ENCODE data around the gene TMEM134.
A peak's percentile ranks its signal among the peaks of the same experiment; 100 is the strongest.
"Not testable (repeated sequence)": the region's sequence is repeated elsewhere in the genome, so short reads cannot be mapped to it uniquely, and the experiment has no call there.

Gene TMEM134

DNA sequence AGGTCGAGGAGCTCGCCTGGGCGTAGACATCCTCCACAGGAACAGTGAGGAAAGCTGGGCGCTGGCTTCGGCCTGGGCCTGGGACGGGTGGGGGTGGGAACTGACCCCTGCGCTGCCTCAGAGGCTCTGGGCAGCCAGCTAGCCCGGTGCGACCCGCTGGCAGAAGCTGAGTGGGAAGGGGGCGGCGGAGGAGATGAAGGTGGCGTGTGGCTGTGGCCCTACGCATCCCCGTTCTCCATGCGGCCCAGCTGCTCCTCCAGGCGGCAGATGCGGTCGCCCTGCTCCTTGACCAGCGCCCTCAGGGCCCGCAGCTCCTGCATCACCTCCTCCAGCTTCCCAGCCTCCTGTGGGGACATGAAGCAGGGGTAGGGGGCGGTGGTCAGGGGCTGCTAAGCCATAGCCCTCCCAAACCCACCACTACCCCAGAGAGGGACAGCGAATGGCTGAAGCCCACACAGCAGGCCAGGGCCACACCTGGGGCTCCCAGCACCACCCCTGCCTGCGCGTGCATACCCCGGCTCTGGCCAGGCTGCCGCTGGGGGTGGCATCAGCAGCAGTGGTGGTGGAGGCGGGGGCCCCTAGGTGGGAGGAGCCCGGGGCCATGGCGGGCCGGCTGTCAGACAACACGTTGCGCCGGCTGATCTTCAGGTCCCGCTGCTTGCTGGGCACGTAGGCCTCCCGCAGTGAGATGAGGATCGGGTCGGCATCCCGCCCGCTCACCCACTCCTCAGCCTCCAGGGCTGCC lies 30.7 kb downstream of the TMEM134 start:
- DNase-seq (ENCODE audit: low spot score): no peak

DNA sequence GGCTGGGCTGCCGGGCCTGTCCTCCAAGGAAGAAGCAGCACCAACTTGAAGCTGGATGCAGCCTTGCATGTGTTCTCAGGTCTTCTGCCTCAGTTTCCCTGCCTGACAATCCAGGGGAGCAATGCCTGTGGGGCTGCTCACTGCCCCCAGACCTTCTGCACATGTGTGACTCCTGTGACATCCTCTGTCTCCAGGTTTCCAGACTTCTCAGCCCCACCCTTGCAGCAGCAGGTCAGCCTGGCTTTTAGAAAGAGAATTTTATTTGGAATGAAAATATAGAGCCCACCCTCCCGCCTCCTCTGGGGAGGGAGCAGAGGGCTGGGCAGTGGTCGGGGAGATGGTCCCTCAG lies 31.3 kb downstream of the TMEM134 start:
- DNase-seq (ENCODE audit: low spot score): no peak

DNA sequence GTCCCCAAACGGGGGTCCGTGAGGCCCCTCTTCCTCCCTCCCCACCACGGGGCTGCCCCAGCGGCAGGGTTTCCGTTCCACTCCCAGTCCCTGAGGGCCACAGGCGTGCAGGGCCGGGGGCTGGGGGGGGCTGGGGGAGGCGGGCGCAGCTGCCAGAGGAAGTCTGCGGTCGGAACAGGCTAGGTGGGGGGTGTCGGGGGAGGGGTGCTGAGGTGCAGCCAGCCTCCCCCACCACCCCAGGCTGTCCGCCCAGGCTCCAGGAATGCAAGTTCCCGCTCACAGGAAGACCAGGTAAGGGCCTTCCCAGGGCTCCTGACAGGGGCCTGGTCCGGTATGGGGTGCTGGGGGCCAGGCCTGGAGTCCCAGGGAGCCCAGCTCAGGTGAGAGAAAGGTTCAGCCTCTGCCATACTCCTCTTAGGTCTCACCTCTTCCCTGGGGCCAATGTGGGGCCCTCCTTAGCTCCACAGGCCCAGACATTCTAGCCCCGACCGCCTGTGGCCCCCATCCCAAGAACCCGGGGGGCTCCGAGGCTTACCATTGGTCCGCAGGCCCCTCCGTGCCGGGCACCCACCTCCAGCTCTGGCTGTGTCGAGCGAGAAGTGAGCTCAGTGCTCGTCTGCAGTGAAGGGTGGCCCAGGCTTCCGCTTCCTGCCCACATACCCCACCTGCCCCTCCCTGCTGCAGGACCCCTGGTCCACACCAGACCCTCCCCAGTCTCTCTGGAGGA lies 31.8 kb downstream of the TMEM134 start, which contains the start of gene PTPRCAP:
PTPRCAP (minus strand) TSS at position 601 of the 727 bp plus-strand sequence; CDS start at position 538, 63 bp downstream.
- DNase-seq (ENCODE audit: low spot score): no peak

DNA sequence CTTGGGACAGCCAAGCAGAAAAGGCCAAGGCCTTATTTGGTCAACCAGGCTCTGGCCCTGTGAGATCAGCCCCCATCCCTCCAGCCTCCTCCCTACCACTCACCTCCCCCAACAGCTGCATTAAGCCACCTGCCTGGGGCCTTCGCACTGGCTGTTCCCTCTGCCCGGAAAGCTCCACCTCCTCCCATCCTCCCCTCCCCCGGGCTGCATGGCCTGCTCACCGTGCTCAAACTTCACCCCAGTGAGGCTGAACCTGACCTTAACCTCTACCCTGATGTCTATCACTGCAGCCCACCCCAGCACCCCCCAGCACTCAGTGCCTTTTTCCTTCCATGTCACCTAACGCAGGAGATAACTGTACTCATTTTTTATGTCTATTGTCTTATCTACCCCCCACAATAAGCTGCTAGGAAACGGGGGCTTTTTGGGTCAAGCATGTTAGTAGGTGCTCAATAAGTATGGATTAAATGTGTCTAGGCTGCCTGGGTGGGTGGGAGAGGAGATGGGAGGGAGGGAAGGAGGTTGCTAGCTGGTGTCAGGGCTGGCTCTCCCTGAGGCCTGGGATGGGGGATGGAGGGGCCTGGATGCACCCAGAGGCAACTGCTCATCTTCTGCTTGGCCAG lies 32.5 kb downstream of the TMEM134 start:
- no peak for DNase-seq (ENCODE audit: low spot score)

DNA sequence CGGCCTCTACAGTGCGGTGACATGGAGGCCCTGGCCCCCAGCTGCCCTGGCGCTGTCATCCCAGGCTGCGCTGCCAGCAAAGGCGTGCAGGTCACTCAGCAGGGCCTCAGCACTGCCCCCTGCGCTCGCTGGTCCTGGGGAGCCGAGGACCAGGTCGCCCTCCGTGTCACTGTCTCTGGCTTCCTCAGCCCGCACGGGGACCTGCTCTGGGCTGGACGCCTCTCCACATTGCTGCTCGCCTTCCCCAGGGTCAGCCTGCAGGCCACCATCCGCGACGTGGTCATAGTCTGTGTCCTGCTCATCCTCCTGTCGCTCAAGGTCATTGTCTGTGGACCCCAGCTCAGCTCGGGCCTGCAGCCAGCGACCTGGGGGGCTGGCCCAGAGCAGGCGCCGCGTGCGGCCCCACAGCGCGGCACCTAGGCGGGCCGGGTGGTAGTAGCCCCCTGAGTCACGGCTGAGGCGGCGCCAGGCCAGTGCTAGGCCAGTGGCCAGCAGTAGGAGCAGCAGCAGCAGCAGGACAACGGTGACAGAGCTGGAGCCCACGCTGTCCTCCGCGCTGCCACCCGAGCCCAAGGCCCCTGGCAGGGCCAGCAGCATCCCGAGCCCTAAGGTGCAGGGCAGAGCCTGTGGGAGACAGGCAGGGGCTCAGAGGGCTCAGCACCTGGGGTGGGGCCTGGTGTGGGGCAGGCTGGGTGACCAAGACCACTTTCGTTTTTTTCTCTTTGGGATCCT lies 33.2 kb downstream of the TMEM134 start:
- no peak for DNase-seq (ENCODE audit: low spot score)

DNA sequence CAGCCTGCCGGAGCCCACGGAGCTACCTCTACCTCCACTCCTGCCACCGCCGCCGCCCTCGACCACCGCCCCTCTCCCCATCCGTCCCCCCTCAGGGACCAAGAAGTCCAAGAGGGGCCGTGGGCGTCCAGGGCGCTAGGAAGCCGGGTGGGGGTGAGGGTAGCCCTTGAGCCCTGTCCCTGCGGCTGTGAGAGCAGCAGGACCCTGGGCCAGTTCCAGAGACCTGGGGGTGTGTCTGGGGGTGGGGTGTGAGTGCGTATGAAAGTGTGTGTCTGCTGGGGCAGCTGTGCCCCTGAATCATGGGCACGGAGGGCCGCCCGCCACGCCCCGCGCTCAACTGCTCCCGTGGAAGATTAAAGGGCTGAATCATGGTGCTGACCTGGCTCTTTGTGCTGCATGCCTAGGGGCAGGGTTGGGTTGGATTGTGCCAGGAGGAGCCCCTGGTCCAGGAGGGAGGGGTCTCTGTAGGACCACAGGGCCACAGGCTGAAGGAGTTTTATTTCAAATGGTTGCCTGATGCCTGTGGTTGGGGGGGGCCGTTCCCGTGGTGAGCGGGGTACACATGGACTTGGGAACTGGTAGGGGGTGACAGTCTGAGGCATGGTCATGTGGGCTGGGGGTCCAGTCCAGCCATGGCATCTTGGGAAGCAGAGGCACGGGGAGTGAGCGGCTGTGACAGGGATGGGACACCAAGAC lies 33.9 kb downstream of the TMEM134 start:
- DNase-seq (ENCODE audit: low spot score): no peak

DNA sequence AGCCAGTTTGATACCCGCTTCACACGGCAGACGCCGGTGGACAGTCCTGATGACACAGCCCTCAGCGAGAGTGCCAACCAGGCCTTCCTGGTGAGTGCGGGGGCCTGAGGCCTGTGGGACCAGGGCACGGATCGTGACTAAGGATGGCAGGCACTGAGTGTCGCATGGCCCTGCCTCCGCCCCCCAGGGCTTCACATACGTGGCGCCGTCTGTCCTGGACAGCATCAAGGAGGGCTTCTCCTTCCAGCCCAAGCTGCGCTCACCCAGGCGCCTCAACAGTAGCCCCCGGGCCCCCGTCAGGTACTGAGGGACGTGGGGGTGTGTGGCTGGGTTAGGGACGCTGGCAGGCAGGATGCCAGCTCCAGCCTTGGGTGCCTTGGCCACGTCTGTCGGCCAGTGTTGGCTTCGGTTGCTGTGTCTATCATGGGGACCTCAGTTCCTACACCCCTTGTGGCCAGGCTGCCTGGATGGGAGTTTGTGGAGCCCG lies 34.6 kb downstream of the TMEM134 start:
- DNase-seq (ENCODE audit: low spot score): no peak

DNA sequence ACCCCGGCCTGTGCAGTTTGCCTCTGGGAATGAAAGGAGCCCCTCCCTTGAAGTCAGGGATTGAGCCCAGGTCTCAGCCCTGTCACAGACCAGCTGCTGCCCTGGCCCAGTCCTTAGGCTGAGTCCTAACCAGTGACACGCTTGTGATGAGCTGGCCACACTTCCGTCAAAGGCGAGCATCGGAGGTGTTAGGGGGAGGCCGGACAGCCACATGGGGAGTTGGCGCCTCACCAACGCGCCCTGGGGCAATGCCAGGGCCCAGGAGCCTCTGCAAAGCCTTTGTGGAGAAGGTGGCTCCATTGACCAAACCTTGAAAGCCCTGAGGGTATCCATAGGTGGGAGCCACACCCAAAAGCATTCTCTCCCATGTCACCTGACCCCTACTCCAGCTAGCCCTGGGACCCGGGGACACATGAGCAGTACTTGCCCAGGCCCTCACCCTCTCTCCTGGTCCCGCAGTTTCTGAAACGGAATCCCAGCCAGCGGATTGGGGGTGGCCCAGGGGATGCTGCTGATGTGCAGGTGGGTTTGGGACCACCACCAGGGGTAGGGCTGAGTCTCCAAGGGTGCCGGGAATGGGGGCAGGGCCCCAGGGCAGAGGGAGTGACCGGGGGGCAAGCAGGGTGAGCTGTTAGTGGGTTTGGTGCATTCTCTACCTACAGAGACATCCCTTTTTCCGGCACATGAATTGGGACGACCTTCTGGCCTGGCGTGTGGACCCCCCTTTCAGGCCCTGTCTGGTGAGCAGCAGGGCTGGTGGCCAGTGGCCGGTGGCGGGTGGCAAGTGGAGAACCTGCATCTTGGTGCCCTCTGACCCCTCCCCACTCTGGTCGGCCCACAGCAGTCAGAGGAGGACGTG lies 35.3 kb downstream of the TMEM134 start:
- DNase-seq (ENCODE audit: low spot score): no peak

DNA sequence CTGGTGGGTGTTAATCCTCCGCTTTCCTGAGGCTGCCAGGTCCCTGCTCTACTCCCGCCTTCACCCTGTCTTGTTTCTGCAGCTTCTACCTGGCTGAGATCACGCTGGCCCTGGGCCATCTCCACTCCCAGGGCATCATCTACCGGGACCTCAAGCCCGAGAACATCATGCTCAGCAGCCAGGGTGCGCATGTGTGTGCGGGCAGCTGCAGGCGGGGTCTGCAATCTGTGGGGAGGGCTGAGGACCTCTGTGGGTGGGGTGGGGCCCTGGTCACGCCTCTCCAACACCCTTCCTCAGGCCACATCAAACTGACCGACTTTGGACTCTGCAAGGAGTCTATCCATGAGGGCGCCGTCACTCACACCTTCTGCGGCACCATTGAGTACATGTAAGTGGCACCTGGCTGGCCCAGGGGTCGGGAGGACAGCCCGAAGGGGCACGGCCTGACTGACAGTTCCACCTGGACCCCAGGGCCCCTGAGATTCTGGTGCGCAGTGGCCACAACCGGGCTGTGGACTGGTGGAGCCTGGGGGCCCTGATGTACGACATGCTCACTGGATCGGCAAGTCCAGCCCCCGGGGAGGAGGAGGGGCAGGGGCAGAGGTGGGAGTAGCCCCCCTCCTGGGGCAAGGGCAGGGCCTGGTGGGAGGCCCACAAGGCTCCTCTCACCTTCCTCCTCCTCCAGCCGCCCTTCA lies 36.2 kb downstream of the TMEM134 start:
- DNase-seq (ENCODE audit: low spot score): no peak

DNA sequence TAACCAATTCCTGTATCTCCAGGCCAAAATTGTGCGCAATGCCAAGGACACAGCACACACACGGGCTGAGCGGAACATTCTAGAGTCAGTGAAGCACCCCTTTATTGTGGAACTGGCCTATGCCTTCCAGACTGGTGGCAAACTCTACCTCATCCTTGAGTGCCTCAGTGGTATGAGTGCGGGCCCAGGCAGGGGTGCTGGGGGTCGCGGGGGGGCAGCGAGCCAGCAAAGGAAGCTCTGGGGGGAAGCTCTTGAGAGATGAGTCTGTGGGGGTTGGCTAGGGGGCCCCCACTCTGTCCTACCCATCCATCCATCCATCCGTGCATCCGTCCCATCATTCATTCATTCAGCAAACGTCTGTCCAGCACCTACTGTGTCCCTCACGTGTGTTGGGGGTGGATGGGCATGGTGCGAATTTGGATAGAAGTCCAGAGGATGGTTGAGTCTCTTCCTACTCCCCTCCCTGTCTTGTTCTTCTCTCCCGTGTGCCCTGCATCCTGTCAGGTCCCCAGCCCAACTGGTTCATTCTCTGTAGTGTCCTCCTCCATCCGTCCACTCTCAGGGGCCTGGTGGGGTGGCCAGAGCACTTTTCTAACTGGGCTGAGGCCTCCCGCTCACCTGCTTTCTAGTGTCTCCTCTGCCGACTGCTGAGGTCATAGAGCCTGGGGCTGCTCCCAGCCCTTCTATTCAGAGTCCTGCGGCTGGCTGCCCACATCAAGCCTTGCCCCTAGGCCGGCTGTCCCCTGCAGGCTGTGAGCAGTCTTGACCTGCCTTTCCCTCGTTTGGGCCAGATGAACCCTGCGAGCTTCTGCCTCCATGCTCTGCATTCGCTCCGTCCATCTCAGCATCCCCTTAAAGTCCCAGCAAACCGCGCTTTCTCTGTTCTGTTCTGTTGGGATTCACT lies 37.5 kb downstream of the TMEM134 start:
- DNase-seq (ENCODE audit: low spot score): no peak

DNA sequence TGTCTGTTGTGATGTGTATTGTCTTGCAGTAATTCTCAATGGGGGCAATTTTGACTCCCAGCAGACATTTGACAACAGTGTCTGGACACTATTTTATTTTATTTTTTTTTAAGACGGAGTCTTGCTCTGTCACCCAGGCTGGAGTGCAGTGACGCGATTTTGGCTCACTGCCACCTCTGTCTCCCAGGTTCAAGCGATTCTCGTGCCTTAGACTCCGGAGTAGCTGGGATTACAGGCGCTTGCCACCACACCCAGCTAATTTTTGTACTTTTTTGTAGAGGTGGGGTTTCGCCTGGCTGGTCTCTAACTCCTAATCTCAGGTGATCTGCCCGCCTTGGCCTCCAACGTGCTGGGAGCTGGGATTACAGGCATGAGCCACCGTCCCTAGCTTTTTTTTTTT lies 39.3 kb downstream of the TMEM134 start:
- no peak for DNase-seq (ENCODE audit: low spot score)

DNA sequence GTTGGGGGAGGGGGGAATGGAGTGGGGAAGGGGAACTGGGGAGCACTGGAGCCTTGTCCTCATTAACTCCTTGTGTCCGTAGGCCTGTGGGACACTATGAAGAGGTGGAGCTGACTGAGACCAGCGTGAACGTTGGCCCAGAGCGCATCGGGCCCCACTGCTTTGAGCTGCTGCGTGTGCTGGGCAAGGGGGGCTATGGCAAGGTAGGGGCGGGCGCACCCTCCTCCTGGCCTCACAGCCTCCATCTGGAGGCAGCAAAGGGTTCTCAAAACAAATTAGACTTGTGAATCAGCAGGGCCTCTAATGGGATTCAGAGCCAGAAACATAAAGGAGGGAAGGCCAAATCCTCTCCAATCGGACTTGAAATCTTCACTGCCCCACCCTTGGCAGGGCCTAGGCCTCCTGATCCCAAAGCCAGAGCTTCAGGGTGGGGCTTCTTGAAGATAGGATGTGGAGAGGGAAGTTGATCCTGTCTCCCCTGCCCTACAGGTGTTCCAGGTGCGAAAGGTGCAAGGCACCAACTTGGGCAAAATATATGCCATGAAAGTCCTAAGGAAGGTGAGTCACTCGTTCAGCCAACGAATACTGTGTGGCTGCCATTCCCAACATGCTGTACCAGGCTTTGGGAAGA lies 39.9 kb downstream of the TMEM134 start:
- no peak for DNase-seq (ENCODE audit: low spot score)

DNA sequence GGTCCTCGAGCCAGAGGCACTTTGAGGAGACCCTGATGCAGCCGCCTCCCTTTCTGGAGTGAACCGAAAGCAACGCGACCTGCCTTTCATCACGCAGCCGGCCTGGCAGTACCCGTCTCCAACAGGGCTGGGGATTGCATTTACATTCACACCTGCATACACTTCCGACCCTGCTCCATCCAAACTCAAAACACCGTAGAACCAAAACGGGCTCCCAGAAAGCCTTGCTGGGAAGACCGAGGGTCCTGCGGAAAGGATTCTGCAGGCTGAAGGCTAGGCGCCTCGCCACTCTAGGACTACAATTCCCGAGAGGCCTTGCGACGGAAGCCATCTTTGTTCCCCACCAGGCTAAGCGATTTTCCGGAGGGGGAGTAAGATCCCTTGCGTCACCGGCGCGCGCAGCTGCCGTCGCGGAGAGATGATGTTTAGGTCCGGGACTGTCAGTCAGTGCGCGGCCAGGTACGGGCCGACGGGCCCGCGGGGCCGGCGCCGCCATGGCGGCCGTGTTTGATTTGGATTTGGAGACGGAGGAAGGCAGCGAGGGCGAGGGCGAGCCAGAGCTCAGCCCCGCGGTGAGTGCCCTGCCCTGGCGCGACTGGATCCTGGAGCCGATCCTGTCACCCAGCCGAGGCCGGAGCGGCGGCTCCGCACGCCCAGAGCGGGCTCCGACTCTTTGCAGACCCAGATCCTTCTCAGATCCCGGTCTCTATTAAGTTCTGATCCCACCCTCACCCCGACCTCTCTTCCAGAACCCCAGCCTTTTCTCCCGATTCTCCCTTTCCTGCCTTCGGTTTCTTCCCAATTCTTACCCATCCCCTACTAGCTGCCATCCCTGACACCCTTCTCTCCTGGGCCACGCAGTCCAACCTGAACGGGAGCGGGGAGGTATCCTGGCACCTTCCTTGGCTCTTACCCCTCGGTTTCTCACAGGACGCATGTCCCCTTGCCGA lies 40.7 kb downstream of the TMEM134 start, which contains the start of gene RPS6KB2:
RPS6KB2 (plus strand) TSS at position 443 of the 950 bp plus-strand sequence; CDS start at position 495, 52 bp downstream.
- peak; percentile 99 for DNase-seq (ENCODE audit: low spot score)

DNA sequence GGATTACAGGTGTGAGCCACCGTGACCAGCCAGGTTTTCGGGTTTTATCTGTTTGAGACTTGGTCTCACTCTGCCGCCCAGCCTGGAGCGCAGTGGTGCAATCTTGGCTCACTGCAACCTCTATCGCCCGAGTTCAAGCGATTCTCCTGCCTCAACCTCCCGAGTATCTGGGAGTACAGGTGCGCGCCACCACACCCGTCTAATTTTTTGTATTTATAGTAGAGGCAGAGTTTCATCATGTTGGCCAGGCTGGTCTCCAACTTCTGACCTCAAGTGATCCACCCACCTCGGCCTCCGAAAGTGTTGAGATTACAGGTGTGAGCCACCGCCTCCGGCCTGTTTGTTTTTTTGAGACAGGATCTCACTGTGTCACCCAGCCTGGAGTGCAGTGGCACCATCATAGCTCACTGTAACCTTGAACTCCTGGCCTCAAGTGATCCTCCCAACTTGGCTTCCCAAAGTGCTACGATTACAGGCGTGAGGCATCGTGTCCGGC lies 41.6 kb downstream of the TMEM134 start:
- not testable (repeated sequence) for DNase-seq (ENCODE audit: low spot score)

DNA sequence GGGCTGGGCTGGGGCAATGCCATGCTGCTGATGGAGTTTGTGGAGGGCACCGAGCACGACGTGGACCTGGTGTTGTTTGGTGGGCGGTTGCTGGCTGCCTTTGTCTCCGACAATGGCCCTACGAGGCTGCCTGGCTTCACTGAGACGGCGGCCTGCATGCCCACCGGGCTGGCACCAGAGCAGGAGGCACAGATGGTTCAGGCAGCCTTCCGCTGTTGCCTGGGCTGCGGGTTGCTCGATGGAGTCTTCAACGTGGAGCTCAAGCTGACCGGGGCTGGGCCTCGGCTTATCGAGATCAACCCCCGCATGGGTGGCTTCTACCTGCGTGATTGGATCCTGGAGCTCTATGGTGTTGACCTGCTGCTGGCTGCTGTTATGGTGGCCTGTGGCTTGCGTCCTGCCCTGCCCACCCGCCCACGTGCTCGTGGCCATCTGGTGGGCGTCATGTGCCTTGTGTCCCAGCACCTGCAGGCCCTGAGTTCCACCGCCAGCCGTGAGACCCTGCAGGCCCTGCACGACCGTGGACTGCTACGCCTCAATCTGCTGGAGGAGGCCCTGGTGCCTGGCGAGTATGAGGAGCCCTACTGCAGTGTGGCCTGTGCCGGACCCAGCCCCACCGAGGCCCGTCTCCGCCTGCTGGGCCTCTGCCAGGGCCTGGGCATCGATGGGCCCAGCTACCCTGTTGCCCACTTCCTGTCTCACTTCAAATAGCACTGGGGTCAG lies 45.0 kb downstream of the TMEM134 start:
- DNase-seq (ENCODE audit: low spot score): no peak

DNA sequence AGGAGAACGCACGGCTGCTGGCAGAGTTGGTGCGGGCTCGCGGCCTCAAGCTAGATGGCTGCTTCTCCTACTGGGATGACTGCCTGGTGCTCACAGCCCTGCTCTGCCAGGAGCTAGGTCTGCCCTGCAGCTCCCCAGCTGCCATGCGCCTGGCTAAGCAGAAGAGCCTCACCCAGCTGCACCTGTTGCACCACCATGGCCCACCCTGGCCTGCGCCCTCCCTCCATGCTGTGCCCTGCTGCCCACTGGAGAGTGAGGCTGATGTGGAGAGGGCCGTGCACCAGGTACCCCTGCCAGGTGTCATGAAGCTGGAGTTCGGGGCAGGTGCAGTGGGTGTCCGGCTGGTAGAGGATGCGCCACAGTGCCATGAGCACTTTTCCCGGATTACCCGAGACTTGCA lies 45.6 kb downstream of the TMEM134 start:
- DNase-seq (ENCODE audit: low spot score): no peak

Measured in AG20443 (cell line).